Prostate gland (tissue), 2 donors: Measurements from ENCODE around the gene OLFML2B.

ENCODE experiments used
- CTCF ChIP-seq, 4 experiments: fragments of 200-600 bp in 2 of 4; fragments of 450-650 bp in 2 of 4; sonication (generic) in 2 of 4; IDR thresholded peaks; 1 replicate in 3 of 4; 2 replicates in 1 of 4; pipeline ENCODE4 v1.5.1; 2016 to 2019; ENCODE audit warnings: antibody characterized with exemption in 4 of 4, mild to moderate bottlenecking in 2 of 4, moderate library complexity in 2 of 4
- POLR2A ChIP-seq: fragments of 450-650 bp; IDR thresholded peaks from one replicate; pipeline ENCODE4 v1.6.1; 2016; ENCODE audit warnings: antibody characterized with exemption, mild to moderate bottlenecking

- no peak for TF ChIP-seq CTCF (IDR thresholded peaks at IDR 0.05)
- TF ChIP-seq POLR2A: no peak
These were observed 36.4 kb downstream of the OLFML2B start for GRCh38 chr1:161987303-161987702.
